IPS DF 4.7 (cell line): ENCODE data around the gene ARHGEF10L.

ENCODE experiments used
- DNase-seq: peaks from one replicate; pipeline ENCODE4 v3.0.0-alpha.2; 2013; ENCODE audit warnings: low spot score; ENCODE audit errors: extremely low read depth

Gene ARHGEF10L

GRCh38 chr1:17676387-17677060 is 137.0 kb downstream of the ARHGEF10L start:
- DNase-seq, result no peak

GRCh38 chr1:17678011-17678410 is 138.5 kb downstream of the ARHGEF10L start:
- DNase-seq, result no peak

- no peak for DNase-seq
These were observed 140.4 kb downstream of the ARHGEF10L start for GRCh38 chr1:17679856-17680255.

- no peak for DNase-seq
These were observed 140.8 kb downstream of the ARHGEF10L start for GRCh38 chr1:17680308-17680707.

GRCh38 chr1:17682400-17682799 is 142.9 kb downstream of the ARHGEF10L start:
- no peak for DNase-seq

GRCh38 chr1:17683598-17683997 is 144.1 kb downstream of the ARHGEF10L start:
- DNase-seq, result no peak

- DNase-seq, result no peak
These were observed 145.3 kb downstream of the ARHGEF10L start for GRCh38 chr1:17684810-17685209.

GRCh38 chr1:17686258-17686657 is 146.8 kb downstream of the ARHGEF10L start:
- no peak for DNase-seq

- no peak for DNase-seq
These were observed 147.6 kb downstream of the ARHGEF10L start for GRCh38 chr1:17687145-17687544.

- DNase-seq, result no peak
These were observed 148.8 kb downstream of the ARHGEF10L start for GRCh38 chr1:17688217-17688810.

- no peak for DNase-seq
These were observed 149.5 kb downstream of the ARHGEF10L start for GRCh38 chr1:17689011-17689410.

- DNase-seq, result no peak
These were observed 151.6 kb downstream of the ARHGEF10L start for GRCh38 chr1:17690906-17691634.

- DNase-seq, result no peak
These were observed 153.1 kb downstream of the ARHGEF10L start for GRCh38 chr1:17692645-17693044.

- DNase-seq, result peak; percentile 25
These were observed 157.2 kb downstream of the ARHGEF10L start for GRCh38 chr1:17696417-17697301.

- DNase-seq, result no peak
These were observed 158.0 kb downstream of the ARHGEF10L start for GRCh38 chr1:17697458-17697857.

GRCh38 chr1:17699581-17699980 is 160.1 kb downstream of the ARHGEF10L start:
- no peak for DNase-seq

GRCh38 chr1:17700945-17701810 is 161.7 kb downstream of the ARHGEF10L start:
- no peak for DNase-seq

GRCh38 chr1:17704176-17704575 is 164.7 kb downstream of the ARHGEF10L start:
- no peak for DNase-seq

GRCh38 chr1:17706445-17706844 is 166.9 kb downstream of the ARHGEF10L start:
- DNase-seq, result no peak

GRCh38 chr1:17709981-17710380 is 170.5 kb downstream of the ARHGEF10L start:
- no peak for DNase-seq
